Peyer's patch (tissue), 4 donors: Measurements from ENCODE around the gene SPAG7. TPM values are rescaled to one million over a fixed set of nuclear protein-coding genes. Genes with fewer than 3 reads are reported as not detected.

ENCODE experiments used
- DNase-seq, 3 donors: peaks; one replicate each; pipeline ENCODE4 v3.0.0-alpha.2; 2017 to 2019
- H3K27ac ChIP-seq, 4 donors: fragments of 200-600 bp; sonication (generic); one replicate each; pipeline ENCODE4 v1.5.1; 2016 to 2019
- H3K27me3 ChIP-seq, 2 donors: fragments of 200-600 bp; sonication (generic); one replicate each; pipeline ENCODE4 v1.5.1; 2019
- H3K36me3 ChIP-seq, 3 donors: fragments of 200-600 bp; sonication (generic); one replicate each; pipeline ENCODE4 v1.5.1; 2016 to 2019
- H3K4me1 ChIP-seq, 4 donors: fragments of 200-600 bp; sonication (generic); one replicate each; pipeline ENCODE4 v1.5.1; 2016 to 2019
- H3K4me3 ChIP-seq, 4 donors: fragments of 200-600 bp; sonication (generic); 1 replicate in 3 of 4; 2 replicates in 1 of 4; pipeline ENCODE4 v1.5.1; 2016 to 2019; ENCODE audit warnings: mild to moderate bottlenecking in 1 of 4
- H3K9me3 ChIP-seq, 4 donors: fragments of 200-600 bp; sonication (generic); one replicate each; pipeline ENCODE4 v1.5.1; 2016 to 2019; ENCODE audit warnings: mild to moderate bottlenecking in 1 of 4
- POLR2A ChIP-seq, 2 donors: fragments of 450-650 bp; IDR thresholded peaks; one replicate each; pipeline ENCODE4 v1.5.1; 2017; ENCODE audit warnings: antibody characterized with exemption in 2 of 2, mild to moderate bottlenecking in 2 of 2, moderate library complexity in 2 of 2
- total RNA-seq, 4 donors: library from RNA; depleted of rRNA; stranded (reverse); fragments of >200 nt; gene quantifications; one replicate each; pipeline ENCODE4 v1.1.0, GENCODE V29; 2016
- TF ChIP-seq, protein P1 (sequence below), 6 experiments: fragments of 450-650 bp in 4 of 6; fragments of 200-600 bp in 2 of 6; sonication (generic) in 1 of 6; IDR thresholded peaks; one replicate each; pipeline ENCODE4 v1.5.1; 2017 to 2019; ENCODE audit warnings: antibody characterized with exemption in 6 of 6, mild to moderate bottlenecking in 3 of 6, moderate library complexity in 1 of 6

Gene SPAG7, protein sequence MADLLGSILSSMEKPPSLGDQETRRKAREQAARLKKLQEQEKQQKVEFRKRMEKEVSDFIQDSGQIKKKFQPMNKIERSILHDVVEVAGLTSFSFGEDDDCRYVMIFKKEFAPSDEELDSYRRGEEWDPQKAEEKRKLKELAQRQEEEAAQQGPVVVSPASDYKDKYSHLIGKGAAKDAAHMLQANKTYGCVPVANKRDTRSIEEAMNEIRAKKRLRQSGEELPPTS
- total RNA-seq, result 10 to 100 TPM; 34.2 to 85.0 (median 48.9) TPM

DNA sequence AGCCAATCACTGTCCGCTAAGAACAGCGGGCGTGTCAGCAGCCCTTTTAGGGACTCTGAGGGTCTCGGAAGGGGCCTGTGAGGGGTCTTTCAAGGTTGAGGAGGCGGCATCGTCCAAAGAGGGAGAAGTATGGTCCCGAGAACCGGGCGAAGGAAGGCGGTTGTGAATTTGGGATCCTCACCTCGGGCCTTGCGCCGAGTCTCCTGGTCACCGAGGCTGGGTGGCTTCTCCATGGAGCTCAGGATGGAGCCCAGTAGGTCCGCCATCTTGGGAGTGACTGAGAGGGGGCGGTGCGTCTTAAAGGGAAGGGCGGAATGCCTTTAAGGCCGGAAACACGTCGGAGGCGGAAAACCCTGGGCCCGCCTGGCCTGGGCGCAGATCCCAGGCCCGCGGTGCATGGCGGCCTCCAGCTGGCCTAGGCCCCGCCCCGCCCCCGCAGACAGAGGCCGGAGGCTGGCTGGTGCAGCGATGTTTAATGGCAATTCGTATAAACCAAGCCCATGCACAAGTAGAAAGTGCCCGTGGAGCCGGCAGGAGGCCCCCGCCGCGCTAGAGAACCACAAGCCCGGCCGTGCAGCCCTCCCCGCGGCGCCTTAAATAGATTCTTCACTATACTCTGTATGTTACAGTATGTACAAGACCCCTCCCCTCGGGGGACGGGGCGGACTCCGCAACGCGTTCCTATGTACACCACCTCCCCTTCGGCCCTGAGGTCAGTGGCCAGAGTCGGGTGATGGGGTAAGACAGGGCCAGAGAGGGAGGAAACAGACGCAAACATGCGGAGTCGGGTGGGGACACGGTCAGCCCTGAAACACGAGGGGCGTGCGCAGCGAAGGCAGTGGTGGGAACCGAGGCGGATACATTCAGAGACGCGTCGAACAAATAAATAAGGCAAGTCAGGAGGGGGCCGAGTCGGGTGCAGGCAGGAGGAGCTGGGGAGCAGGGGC, at the start of gene SPAG7:
Gene SPAG7, minus strand, starts transcription at position 279 of the 947 bp plus-strand sequence. Its CDS starts 13 bp downstream, at position 266.
- Histone ChIP-seq H3K9me3 (no peaks in the 10 kb centered on the region), H3K27me3 (no peaks in the 10 kb centered on the region), H3K36me3 (peaks cover 0 to 23% (median 0%) of the 10 kb centered on the region in 3 donors), H3K4me3 (peak within 1 kb of the TSS; percentile 70 to 80 (median 76)), H3K27ac (peak within 1 kb of the TSS; percentile 90 to 97 (median 94)), H3K4me1 (peaks cover 0 to 36% (median 10%) of the 10 kb centered on the region in 4 donors)
- peak; percentile 93 to 97 (median 97) for DNase-seq
- peak; percentile 75 to 82 for TF ChIP-seq POLR2A (IDR thresholded peaks at IDR 0.05)
- TF ChIP-seq, protein P1, sequence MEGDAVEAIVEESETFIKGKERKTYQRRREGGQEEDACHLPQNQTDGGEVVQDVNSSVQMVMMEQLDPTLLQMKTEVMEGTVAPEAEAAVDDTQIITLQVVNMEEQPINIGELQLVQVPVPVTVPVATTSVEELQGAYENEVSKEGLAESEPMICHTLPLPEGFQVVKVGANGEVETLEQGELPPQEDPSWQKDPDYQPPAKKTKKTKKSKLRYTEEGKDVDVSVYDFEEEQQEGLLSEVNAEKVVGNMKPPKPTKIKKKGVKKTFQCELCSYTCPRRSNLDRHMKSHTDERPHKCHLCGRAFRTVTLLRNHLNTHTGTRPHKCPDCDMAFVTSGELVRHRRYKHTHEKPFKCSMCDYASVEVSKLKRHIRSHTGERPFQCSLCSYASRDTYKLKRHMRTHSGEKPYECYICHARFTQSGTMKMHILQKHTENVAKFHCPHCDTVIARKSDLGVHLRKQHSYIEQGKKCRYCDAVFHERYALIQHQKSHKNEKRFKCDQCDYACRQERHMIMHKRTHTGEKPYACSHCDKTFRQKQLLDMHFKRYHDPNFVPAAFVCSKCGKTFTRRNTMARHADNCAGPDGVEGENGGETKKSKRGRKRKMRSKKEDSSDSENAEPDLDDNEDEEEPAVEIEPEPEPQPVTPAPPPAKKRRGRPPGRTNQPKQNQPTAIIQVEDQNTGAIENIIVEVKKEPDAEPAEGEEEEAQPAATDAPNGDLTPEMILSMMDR (IDR thresholded peaks at IDR 0.05), result peak in 4 of 6 experiments; percentile 11 to 24 (median 21)

DNA sequence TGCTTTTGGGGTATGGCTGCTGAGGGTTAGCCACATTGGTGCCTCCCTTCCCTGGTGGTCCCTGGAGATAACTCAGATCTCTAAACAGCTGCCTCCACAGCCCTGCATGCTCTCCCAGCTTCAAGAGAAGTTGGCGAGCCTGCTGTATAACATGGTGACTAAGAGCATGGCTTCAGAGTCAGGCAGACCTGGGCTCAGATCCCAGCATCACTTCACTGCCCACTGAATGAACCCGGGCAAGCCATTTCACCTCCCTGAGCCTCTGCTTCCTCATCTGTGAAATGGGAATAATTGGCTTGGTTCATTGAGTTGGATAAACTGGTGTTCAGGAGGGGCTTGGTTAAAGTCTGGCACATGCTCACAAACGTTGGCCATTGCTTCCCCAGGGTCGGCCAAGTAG, 46.7 kb upstream of the SPAG7 start:
- no peaks in the 10 kb centered on the region for H3K9me3 ChIP-seq
- DNase-seq, result no peak
- no peaks in the 10 kb centered on the region for H3K27me3 ChIP-seq
- no peak for TF ChIP-seq POLR2A (IDR thresholded peaks at IDR 0.05)
- TF ChIP-seq, protein P1 (IDR thresholded peaks at IDR 0.05), result no peak
- H3K4me1 ChIP-seq, result no peaks in the 10 kb centered on the region
- H3K4me3 ChIP-seq, result no peak overlapping the region
- no peak overlapping the region for H3K27ac ChIP-seq
- peaks cover 0 to 90% (median 0%) of the 10 kb centered on the region in 3 donors for H3K36me3 ChIP-seq

DNA sequence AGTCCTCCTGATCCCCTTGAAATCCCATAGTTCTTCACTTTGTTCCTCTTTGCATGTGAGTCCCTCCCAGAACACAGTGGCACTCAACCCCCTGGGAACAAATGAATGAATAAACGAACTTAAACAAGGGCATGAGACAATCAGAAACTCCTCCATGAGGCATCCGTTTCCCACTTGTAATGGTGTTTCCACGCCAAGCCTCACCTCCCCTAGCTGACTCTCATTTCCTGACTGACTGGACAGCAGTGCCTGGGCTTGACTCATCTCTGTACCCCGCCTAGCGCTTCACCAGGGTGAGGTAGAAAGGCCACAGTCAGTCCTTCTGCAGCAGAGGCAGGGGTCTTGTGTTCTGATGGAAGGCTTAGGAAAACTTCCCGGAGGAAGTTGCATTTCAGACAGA, 44.3 kb upstream of the SPAG7 start:
- no peak for DNase-seq
- Histone ChIP-seq H3K9me3 (no peaks in the 10 kb centered on the region), H3K4me1 (no peaks in the 10 kb centered on the region), H3K36me3 (peaks cover 0 to 87% (median 0%) of the 10 kb centered on the region in 3 donors), H3K27ac (no peak overlapping the region), H3K4me3 (no peak overlapping the region), H3K27me3 (no peaks in the 10 kb centered on the region)
- no peak for TF ChIP-seq POLR2A (IDR thresholded peaks at IDR 0.05)
- TF ChIP-seq, protein P1 (IDR thresholded peaks at IDR 0.05), result no peak

DNA sequence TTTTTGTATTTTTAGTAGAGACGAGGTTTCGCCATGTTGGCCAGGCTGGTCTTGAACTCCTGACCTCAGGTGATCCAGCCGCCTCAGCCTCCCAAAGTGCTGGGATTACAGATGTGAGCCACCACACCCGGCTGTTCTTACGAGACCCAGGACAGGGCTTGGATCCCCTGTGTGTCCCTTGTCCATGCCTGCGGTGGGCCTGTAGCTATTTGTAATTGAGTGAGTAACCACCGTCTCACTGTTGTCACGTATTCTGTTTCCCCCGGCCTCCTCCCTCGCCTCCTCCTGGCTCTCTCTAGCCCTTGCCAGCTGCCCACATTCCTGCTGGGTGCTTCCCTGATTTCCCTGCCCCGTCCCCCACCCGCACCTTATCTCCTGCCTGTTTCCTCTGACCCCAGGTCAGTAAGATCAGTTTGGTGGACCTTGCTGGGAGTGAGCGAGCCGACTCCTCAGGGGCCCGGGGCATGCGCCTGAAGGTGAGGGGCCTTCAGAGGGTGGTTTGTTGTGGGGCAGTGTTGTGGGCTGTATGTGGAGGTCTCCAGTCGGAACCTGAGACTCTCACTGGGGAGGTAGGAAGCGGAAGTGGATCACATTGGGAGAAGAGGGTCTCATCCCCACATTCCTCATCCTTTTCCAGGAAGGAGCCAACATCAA, 35.7 kb upstream of the SPAG7 start:
- Histone ChIP-seq H3K4me1 (peaks cover 3 to 24% (median 7%) of the 10 kb centered on the region in 4 donors), H3K9me3 (no peaks in the 10 kb centered on the region), H3K27ac (no peak overlapping the region), H3K4me3 (no peak overlapping the region), H3K36me3 (peaks cover 0 to 80% (median 0%) of the 10 kb centered on the region in 3 donors), H3K27me3 (no peaks in the 10 kb centered on the region)
- DNase-seq, result no peak
- TF ChIP-seq, protein P1 (IDR thresholded peaks at IDR 0.05), result no peak
- no peak for TF ChIP-seq POLR2A (IDR thresholded peaks at IDR 0.05)

DNA sequence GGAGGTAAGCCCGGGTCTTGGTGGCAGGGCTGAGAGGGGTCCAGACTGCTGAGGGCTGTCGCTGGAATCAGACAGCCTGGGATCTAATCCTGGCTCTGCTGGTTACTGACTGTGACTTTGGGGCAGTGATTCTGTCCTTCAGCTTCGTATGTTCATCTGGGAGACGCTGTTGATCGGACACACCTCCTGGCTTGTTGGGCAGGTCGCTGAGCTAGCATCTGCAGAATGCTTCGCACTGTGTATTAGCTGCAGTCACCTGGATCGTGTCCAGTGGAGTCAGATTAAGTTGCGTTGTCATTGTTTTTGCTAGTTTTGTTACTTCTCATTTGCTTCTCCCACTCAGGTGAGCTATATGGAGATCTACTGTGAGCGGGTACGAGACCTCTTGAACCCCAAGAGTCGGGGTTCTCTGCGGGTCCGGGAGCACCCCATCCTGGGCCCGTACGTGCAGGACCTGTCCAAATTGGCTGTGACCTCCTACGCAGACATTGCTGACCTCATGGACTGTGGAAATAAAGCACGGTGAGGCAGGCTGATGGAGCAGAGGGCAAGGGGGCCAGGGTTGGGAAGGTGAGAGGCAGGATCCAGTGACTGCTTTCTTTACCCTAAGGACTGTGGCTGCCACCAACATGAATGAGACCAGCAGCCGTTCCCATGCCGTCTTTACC, 34.6 kb upstream of the SPAG7 start:
- no peak for TF ChIP-seq POLR2A (IDR thresholded peaks at IDR 0.05)
- TF ChIP-seq, protein P1 (IDR thresholded peaks at IDR 0.05), result no peak
- H3K27me3 ChIP-seq, result no peaks in the 10 kb centered on the region

More for the DNA sequence above, 34.6 kb upstream of the SPAG7 start:
- no peak overlapping the region for H3K4me3 ChIP-seq
- peaks cover 3 to 24% (median 7%) of the 10 kb centered on the region in 4 donors for H3K4me1 ChIP-seq
- no peak for DNase-seq
- no peak overlapping the region for H3K27ac ChIP-seq
- peaks cover 0 to 70% (median 0%) of the 10 kb centered on the region in 3 donors for H3K36me3 ChIP-seq
- no peaks in the 10 kb centered on the region for H3K9me3 ChIP-seq
